Retinal pigment epithelial cell (primary cell): ENCODE data around the gene GJB2.

ENCODE experiments used
- DNase-seq: peaks from one replicate; pipeline ENCODE4 v3.0.0-alpha.2; 2010; ENCODE audit warnings: low read depth
- H3K4me3 ChIP-seq: 2 replicates; pipeline ENCODE4 v1.5.1; 2011; ENCODE audit warnings: mild to moderate bottlenecking, low read length, control low read depth, moderate library complexity
- TF ChIP-seq, protein P1 (sequence below): conservative IDR thresholded peaks from 2 replicates; pipeline ENCODE4 v1.5.1; 2011; ENCODE audit warnings: low read depth, low read length, control low read depth, inconsistent platforms

The GJB2 gene

DNA sequence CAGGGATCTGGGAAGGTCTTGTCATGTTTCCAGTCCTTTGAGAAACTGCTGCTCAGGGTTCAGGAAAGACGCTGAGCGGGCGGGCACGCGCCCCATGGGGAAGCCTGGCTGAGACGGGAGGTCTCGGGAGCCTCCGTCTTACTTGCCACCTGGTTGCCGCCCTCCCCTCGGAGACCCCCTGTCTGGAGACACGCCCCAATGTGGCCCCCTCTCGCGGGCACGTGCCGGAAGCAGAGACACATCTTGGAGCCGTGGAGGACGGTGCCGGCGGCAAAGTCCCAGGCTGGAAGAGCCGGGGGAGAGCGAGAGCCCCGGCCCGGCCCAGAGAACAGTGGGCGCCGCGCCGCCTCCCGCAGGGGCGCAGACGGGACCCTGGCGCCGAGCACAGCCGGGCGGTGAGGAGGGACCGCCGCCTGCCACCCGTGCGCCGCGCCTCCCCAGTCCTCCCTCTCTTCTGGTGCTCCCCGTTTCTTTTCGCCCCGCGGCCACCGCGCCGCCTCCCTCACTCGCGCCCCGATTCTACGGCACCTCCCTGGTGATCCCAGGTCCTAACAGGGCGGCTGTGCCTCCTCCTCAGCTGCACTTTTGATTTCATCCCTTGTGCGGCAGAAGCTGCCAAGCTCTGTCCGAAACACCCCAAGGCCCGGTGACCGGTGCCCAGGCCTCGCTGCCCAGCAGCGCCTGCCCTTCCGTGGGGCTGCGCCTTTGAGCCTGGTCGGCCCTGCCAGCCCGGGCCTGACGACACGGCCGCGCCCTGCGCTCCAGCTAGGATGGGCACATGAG is 15.5 kb downstream of the GJB2 start:
- DNase-seq: no peak
- TF ChIP-seq, protein P1, sequence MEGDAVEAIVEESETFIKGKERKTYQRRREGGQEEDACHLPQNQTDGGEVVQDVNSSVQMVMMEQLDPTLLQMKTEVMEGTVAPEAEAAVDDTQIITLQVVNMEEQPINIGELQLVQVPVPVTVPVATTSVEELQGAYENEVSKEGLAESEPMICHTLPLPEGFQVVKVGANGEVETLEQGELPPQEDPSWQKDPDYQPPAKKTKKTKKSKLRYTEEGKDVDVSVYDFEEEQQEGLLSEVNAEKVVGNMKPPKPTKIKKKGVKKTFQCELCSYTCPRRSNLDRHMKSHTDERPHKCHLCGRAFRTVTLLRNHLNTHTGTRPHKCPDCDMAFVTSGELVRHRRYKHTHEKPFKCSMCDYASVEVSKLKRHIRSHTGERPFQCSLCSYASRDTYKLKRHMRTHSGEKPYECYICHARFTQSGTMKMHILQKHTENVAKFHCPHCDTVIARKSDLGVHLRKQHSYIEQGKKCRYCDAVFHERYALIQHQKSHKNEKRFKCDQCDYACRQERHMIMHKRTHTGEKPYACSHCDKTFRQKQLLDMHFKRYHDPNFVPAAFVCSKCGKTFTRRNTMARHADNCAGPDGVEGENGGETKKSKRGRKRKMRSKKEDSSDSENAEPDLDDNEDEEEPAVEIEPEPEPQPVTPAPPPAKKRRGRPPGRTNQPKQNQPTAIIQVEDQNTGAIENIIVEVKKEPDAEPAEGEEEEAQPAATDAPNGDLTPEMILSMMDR: no peak
- no peak overlapping the region for H3K4me3 ChIP-seq

DNA sequence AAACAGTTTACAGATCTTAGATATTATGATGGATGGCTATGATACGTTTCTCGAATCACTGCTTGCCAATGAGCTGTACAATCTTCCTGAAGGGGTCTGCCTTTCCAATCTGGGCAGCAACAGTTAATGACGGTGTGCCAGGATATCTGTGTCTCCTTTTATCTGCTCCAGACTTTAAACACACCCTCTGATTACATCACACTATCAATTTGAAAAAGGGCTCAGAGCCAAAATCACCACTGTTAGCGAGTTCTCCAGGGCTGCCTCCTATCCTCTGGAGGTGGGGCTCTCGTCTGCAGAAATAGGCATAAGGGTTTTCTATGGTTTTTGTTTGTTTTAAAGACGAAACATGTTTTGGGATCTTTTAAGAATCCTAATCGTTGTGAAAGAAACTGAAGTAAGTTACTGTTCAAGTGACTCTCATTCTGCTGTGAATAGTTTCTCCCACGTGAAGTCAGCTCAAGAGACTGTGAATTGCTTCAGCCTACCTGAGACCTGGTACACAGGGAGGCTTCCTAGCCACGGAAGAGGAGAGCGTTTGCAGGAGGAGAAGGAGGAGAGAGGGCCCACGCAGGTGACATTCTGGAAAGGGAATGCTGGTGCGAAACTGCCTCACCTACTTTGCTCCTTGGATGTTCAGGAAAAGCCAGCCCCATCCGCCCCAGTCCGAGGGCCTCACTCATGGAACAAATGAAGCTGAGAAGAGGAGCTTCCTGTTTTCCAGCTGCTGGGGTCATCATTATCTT is 16.7 kb downstream of the GJB2 start:
- TF ChIP-seq, protein P1: no peak
- no peak overlapping the region for H3K4me3 ChIP-seq
- no peak for DNase-seq

DNA sequence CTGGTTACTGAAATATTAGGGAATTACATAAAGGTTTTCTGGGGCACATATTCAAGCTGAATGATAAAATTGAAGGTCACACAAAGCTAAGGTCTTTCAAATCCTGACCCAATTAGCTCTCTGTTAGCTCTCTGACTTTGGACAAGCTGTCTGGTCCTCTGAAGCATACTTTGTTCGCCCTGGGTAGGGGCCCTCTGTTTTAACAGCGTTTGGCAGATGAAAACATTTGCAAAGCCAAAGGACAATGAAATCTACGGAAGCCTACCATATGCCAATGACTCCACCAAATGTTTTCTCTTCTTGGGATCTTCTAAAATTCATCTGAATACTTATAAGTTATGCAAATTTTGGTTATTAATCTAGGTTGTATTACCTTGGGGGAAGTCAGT is 17.3 kb downstream of the GJB2 start:
- H3K4me3 ChIP-seq: no peak overlapping the region
- TF ChIP-seq, protein P1: no peak
- DNase-seq: no peak

DNA sequence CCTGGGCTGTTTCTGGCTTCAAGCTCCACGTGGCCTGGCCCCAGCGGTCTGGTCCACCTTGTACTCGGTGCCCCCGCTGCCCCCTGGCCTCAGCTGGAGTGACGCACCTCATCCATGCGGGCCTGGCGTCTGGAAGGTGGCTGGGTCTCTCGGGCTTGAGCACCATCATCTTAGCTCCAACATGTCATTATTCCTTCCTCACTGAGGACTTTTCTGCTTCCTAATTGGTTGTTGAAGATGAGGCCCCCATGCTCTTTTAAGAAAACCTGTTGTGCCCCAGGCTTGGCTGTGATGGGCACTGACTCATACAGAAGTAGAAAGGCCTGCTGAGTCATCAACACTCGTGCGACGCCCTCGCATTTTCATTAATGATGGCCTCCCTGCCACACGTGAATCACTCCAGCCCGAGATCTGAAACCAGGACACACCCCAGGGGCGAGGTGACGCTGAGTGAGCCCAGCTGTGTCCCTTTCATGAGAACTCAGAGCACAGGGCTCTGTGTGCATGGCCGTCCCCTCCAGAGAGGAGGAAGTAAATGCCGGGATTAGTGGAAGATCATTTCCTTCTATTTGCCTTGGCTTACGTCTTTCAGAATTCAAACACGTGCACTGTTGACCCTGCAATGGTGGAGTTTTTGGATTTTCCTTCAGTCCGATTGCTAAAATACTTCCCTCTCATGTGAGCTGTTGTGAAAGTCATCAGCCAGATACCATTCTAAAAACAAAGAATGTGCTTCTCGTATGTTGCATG is 17.9 kb downstream of the GJB2 start:
- TF ChIP-seq, protein P1: no peak
- peak; percentile 88 for DNase-seq
- H3K4me3 ChIP-seq: peak overlapping the region; percentile 20

DNA sequence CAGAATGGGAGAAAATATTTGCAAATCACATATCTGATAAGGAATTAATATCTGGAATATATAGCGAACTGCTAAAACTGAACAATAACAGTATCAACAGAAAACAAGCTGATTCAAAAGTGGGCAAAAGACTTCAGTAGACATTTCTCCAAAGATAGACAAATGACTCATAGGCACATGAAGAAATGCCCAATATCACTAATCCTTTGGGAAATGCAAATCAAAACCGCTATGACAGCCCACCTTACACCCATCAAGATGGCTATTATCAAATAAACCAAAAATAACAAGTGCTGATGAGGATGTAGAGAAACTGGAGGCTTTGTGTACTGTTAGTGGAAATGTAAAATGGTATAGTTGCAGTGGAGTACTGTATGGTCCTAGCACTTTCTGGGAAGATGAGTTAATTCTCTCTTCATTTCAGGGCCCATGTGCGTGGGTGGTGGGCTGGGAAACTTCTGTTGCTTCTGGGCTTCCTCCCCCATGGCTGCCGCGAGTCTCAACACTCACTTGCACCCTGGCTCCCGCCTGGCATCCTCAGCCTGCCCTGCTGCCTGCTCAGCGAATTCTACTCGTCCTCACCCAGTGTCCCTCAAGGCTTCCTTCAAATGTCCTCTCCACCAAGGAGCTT is 19.5 kb downstream of the GJB2 start:
- peak; percentile 51 for DNase-seq
- H3K4me3 ChIP-seq: no peak overlapping the region
- TF ChIP-seq, protein P1: no peak

DNA sequence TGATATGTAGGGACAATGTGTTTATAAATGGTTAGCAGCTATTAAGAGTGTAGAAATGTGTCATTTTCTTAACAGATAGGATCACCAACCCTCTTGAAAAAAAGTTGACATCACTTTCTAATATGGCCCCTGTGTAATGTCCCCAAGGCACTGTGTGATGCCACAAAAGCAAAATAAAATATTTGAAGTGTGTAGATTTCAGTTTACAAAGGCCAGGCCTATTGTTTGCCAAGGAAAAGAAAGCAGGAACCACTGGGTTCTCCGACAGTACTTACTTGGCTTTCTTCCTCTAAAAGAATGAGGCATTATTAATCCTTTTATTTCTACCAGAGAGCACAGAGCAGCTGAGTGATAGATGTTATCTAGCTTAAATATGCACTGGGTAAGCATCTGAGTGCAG is 21.4 kb downstream of the GJB2 start:
- TF ChIP-seq, protein P1: no peak
- peak; percentile 54 for DNase-seq
- no peak overlapping the region for H3K4me3 ChIP-seq
